Activated T-helper 1 cell treated with Interleukin-2 at 50 U/mL for 16 hours (primary cell): ENCODE results near the gene NPB.

Experiments used
- DNase-seq: peaks from one replicate; pipeline ENCODE4 v3.0.0-alpha.2; 2020; ENCODE audit warnings: low read depth

NPB gene

DNA sequence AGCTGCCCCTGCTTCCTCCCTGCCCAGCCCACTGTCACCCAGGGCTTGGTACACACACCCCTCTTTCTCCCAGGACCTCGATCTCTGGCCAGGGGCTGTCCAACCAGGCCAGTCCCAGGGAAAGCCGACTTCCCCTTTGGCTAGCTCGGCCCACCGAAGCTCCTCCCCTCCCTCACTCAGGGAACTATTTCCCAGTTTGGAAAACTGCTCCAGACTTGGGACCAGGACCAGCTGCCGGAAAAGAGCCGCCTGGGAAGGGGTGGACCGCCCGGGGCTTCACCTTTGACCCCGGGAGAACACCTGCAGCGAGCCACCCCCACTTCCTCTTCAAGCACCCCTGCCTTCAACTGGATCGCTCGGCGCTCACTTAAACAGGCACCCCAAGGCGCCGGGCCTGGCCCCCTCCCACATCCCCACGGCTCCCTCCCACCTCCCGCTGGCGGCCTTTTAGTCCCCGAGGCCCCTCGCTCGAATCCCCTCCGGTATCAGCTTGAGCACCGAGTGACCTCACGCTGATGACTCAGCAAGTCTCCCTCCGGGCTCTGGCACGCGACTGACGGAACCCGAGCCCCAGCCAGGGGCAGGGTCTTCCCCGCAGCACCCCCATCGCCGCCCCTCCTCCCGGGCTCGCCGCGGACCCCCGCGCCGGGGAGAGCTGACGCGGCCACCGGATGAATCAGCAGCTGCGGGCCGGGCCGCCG is 24.6 kb downstream of the NPB start:
- peak; percentile 38 for DNase-seq

- no peak for DNase-seq
Measured at GRCh38 chr17:81927152-81927652, 25.2 kb downstream of the NPB start.

GRCh38 chr17:81927653-81928543 is 25.9 kb downstream of the NPB start, which contains the start of gene MAFG:
Gene MAFG, minus strand, starts transcription at chr17:81927735. Its CDS starts 4,550 bp downstream, at chr17:81923185.
- DNase-seq = peak; percentile 84

GRCh38 chr17:81928544-81929252 is 26.7 kb downstream of the NPB start:
- no peak for DNase-seq

DNA sequence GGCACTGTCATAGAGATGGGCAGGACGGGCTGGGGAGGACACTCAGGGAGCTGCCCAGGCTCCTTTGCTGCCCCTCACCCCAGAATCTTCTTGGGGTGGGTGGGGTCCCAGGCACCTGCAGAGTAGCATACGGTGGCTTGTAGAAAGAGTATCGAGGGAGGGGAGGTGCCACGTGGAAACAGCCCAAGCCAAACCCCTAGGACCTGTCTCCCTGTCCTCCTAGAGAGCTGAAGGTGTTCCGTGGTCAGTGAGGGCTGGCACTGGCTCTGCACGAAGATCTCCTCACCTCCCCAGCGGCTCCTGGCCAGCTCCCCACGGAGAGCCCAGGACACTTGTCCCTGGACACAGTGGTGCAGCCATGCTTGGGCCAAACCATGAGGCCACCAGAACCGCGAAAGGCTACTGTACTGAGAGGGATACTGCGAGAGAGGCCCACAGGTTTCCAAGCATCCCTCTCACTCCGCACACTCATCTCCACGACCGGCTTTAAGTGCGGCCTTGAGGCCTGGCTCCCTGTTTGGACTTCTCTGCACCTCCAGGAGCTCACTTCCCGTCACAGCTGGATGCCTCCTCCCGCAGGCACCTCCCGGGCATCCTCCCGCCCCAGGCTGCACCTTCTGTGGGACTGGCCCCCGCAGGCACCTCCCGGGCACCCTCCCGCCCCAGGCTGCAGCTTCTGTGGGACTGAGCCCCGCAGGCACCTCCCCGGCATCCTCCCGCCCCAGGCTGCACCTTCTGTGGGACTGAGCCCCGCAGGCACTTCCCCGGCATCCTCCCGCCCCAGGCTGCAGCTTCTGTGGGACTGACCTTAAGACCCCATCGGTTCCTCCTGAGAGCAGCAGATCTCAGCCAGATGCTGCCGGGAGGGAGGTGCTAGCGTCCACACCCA is 27.5 kb downstream of the NPB start:
- DNase-seq = no peak

GRCh38 chr17:81930142-81931125 is 28.4 kb downstream of the NPB start:
- no peak for DNase-seq

DNA sequence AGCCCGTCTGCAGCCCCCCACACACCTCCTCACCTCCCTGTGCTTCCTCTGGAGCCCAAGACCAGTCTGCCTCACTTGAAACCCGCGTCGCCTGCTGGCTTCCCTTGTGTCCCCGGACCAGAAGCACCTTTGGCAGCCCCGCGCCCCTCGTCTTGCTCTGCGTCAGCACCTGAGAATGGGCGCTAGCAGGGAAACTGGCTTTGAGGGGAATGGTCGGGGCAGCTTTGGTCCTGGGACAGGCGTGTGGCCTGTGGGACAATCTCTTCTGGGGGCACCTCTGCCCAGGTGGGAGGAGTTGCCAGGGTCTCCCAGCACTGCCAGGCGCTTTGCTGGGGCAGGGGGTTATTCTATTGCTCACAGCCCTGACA is 29.1 kb downstream of the NPB start:
- no peak for DNase-seq

- no peak for DNase-seq
Measured at GRCh38 chr17:81931557-81932332, 29.7 kb downstream of the NPB start.

GRCh38 chr17:81932333-81932983 is 30.4 kb downstream of the NPB start:
- no peak for DNase-seq

DNA sequence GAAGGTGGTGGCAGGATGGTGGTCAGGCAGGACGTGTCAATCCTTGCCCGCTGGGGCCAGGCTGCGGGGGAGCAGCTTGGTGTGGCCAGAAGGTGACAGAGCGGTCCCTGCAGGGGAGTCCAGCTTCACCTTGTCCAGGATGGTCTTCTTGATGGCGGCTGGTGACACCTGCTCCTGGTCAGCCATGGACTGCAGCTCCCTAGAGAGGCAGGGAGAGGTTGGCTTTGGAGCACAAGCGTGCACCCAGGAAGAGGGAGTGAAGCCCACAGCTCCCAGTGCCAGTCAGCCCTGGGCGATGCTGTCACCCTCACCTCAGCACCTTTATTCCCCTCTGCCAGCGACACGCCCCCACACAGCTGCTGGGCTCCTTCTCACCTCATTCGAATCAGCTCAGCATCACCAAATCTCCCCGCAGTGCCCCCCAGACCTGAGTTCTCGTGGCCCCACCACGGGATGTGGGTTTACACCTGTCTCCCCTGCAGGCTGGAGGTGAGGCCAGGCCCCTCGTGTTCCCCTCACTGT is 31.2 kb downstream of the NPB start:
- DNase-seq = no peak

GRCh38 chr17:81934098-81934757 is 32.2 kb downstream of the NPB start:
- DNase-seq = no peak

- DNase-seq = no peak
Measured at GRCh38 chr17:81934850-81935708, 33.0 kb downstream of the NPB start.

- no peak for DNase-seq
Measured at GRCh38 chr17:81935709-81936084, 33.7 kb downstream of the NPB start.

- no peak for DNase-seq
Measured at GRCh38 chr17:81939218-81939617, 37.2 kb downstream of the NPB start.

DNA sequence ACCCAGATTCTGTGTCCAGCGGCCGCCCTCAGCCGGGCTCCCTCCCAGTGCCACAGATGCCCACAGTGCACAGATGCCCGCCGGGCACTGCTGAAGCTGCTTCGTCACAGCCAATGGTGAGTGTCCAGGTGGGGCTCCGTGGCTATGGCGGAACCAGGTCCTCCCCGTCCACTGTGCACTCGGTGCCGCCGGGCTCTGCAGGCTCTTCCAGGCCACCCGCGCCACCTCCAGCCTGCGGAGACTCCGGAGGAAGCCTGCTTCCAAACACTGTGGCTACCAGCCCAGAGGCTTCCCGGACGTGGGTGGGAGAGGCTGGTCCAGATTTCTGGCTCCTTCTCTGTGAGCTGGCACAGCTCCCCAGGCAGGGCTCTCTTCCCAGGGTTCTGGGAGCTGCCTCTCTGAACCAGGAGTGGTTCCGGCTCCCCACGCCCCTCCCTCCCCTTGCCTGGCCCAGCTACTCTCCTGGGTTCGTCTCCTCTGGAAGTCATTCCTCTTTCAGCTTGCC is 37.9 kb downstream of the NPB start:
- no peak for DNase-seq

GRCh38 chr17:81940538-81941483 is 38.8 kb downstream of the NPB start:
- no peak for DNase-seq
